ENCODE data around the gene PLXDC1. TPM values are rescaled to one million over a fixed set of nuclear protein-coding genes. Genes with fewer than 3 reads are reported as not detected.

Gene PLXDC1
- total RNA-seq, 3 donors from 2014 or later: 2.4 to 10.9 (median 5.6) TPM

DNA sequence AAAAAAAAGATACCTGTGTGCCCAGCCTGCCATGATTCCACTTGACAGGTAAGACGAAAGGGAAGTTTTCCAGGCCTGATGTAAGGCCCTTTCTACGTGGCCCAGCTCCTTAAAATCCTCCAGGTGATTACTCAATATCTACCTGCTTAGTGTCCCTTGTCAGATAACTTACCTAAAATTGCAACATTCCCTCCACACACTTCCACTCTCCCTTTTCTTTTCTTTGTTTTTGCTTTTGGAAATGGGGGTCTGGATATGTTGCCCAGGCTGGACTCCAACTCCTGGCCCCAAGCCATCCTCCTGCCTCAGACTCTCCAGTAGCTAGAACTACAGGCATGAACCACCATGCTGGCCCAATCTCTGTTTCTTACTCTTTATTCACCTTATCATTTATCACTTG, 7.2 kb upstream of the PLXDC1 start:
- DNase-seq: no peak
- H3K36me3 ChIP-seq (ENCODE audit: low read depth): no peaks in the 10 kb centered on the region
- no peaks in the 10 kb centered on the region for H3K4me1 ChIP-seq (ENCODE audit: low read depth)
- H3K9me3 ChIP-seq: no peaks in the 10 kb centered on the region
- no peak overlapping the region for H3K4me3 ChIP-seq
- intact Hi-C loops (cut with DNase I, micrococcal nuclease): loop anchor here in 1 of 2 donors (10.0 kb wide), 1 partner anchor 174 kb away; no protein-coding TSS in a partner anchor
- no peak for ATAC-seq
- TF ChIP-seq, protein P1, sequence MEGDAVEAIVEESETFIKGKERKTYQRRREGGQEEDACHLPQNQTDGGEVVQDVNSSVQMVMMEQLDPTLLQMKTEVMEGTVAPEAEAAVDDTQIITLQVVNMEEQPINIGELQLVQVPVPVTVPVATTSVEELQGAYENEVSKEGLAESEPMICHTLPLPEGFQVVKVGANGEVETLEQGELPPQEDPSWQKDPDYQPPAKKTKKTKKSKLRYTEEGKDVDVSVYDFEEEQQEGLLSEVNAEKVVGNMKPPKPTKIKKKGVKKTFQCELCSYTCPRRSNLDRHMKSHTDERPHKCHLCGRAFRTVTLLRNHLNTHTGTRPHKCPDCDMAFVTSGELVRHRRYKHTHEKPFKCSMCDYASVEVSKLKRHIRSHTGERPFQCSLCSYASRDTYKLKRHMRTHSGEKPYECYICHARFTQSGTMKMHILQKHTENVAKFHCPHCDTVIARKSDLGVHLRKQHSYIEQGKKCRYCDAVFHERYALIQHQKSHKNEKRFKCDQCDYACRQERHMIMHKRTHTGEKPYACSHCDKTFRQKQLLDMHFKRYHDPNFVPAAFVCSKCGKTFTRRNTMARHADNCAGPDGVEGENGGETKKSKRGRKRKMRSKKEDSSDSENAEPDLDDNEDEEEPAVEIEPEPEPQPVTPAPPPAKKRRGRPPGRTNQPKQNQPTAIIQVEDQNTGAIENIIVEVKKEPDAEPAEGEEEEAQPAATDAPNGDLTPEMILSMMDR (IDR thresholded peaks at IDR 0.05): no peak

DNA sequence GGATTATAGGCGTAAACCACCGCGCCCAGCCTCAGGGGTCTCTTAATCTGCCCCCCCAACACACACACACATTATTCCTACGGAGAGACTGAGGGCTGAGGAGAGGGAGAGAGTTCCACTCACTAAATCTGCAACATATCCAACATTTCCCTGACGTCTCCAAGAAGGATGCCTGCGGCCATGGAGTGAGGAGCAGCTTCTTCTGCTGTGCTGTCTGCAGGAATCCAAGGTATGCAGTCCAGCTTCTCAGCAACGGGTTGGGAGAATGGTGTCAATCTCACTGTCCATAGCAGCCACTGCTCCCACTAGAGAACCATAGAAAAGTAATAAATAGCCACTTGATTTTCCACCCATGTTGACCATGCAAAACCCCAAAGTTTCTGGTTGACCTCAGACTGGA, 5.1 kb upstream of the PLXDC1 start:
- Histone ChIP-seq H3K4me3 (no peak overlapping the region), H3K4me1 (ENCODE audit: low read depth) (peaks cover 10% of the 10 kb centered on the region), H3K36me3 (ENCODE audit: low read depth) (no peaks in the 10 kb centered on the region), H3K9me3 (no peaks in the 10 kb centered on the region)
- no peak for DNase-seq
- intact Hi-C loops (cut with DNase I, micrococcal nuclease): loop anchor here in 1 of 2 donors (10.0 kb wide), 1 partner anchor 172 kb away; no protein-coding TSS in a partner anchor
- TF ChIP-seq, protein P1 (IDR thresholded peaks at IDR 0.05): no peak
- no peak for ATAC-seq

DNA sequence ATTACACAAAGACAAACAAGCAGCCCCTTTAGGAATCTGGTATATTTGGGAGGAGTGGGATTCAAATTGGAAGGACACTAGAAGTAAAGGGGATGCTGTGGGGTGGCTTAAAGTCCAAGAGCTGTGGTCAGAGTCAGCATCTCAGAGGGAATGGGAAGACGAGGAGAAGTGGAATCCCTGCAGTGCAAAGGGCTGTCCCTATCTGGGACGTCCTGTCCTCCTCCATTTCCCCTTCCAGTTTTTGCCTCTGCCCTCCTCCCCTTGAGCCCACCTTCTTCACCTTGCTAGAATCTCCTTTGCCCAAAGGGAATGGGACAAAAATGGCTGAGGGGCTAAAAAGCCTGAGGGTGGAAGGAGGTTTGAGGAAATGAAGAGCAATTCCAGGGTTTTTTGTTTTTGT, 4.2 kb upstream of the PLXDC1 start:
- intact Hi-C loops (cut with DNase I, micrococcal nuclease): loop anchor here in 1 of 2 donors (10.0 kb wide), 1 partner anchor 171 kb away; no protein-coding TSS in a partner anchor
- peaks cover 13% of the 10 kb centered on the region for H3K4me1 ChIP-seq (ENCODE audit: low read depth)
- TF ChIP-seq, protein P1 (IDR thresholded peaks at IDR 0.05): no peak

DNA sequence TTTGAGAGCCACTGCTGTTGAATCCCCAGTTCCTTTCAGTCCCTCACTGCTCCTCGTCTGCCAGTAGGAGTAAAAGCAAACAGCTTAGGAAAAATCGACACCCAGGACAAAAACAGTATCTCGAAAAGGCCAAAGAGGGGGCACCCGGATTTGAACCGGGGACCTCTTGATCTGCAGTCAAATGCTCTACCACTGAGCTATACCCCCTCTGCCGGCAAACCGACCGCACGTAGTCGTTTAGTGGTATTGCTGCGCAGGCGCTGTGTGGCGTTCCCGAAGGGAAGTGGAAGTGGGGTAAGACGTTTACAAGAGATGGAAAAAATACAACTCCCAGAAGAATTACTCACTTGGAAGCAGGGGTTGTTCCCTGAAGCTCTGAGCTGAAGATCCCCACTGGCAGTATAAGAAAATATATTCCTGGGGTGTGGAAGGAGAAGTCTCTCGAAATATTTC, 2.2 kb upstream of the PLXDC1 start:
- Histone ChIP-seq H3K9me3 (no peaks in the 10 kb centered on the region), H3K36me3 (ENCODE audit: low read depth) (no peaks in the 10 kb centered on the region), H3K4me3 (peak overlapping the region; percentile 54), H3K4me1 (ENCODE audit: low read depth) (peaks cover 13% of the 10 kb centered on the region)
- peak; percentile 92 to 96 (median 93) for DNase-seq
- TF ChIP-seq, protein P1 (IDR thresholded peaks at IDR 0.05): no peak
- ATAC-seq: peak; percentile 79
- intact Hi-C loops (cut with DNase I, micrococcal nuclease): loop anchor here in 1 of 2 donors (10.0 kb wide), 1 partner anchor 169 kb away; no protein-coding TSS in a partner anchor

More for the DNA sequence above, 4.2 kb upstream of the PLXDC1 start:
- Histone ChIP-seq H3K9me3 (no peaks in the 10 kb centered on the region), H3K4me3 (no peak overlapping the region), H3K36me3 (ENCODE audit: low read depth) (no peaks in the 10 kb centered on the region)
- ATAC-seq (no peak), DNase-seq (no peak)

DNA sequence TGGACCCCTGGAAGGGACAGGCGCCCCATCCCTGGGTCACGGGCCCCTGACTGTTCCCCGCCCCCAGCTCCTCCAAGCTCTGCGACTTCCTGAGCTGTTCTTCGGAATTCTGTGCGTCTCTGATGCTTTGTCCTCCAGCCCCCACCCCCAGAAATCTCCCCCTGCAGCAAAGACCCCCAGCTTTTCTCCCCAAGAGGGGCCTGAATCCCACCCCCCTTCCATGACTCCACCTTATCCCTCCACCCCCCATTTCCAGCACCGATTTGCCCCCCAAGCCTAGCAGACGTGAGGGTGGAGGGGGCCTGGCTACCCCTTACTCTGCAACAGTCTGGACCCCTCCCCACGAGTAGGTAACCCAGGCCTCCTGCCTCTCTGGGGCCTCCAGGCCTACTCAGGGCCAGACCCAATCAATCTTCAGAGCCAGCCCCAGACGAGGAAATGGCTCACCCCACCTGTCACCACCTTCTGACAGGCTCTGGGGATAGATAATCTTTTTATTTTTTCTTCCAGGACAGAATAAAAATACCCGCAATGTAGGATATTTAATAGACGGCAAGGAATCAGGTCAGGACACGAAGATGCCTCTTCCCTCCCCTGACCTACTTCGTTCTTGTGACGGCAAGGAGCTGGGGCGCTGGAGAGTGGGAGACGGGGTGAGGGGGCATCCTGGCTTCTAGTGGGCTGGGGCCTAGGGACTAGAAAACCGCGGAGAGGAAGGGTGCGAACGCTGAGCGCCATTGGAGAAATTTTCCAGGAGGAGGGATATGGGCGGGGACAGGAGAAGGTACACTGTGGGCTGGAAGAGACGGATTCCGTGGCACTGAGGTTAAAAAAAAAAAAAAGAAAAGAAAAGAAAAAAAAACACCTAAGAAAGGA, 744 bp upstream of the PLXDC1 start:
- DNase-seq (peak in 1 of 3 donors; percentile 44), ATAC-seq (no peak)
- no peaks in the 10 kb centered on the region for H3K36me3 ChIP-seq (ENCODE audit: low read depth)
- TF ChIP-seq, protein P1 (IDR thresholded peaks at IDR 0.05): no peak
- peaks cover 13% of the 10 kb centered on the region for H3K4me1 ChIP-seq (ENCODE audit: low read depth)
- H3K9me3 ChIP-seq: no peaks in the 10 kb centered on the region
- intact Hi-C loops (cut with DNase I, micrococcal nuclease): loop anchor here in 1 of 2 donors (10.0 kb wide), 1 partner anchor 167 kb away; no protein-coding TSS in a partner anchor
- no peak overlapping the region for H3K4me3 ChIP-seq
